Measurements from ENCODE around the gene PLA2G2C.
"Not testable (repeated sequence)": the region's sequence is repeated elsewhere in the genome, so short reads cannot be mapped to it uniquely, and the experiment has no call there.

The PLA2G2C gene

GRCh38 chr1:20136249-20136648 lies 50.1 kb downstream of the PLA2G2C start:
- Histone ChIP-seq H3K27me3 (ENCODE audit: insufficient read depth, poor library complexity, severe bottlenecking) (no peaks in the 10 kb centered on the region), H3K27ac (ENCODE audit: poor library complexity, severe bottlenecking) (no peak overlapping the region), H3K4me1 (ENCODE audit: insufficient read depth, poor library complexity, severe bottlenecking) (peaks cover 5% of the 10 kb centered on the region), H3K9me3 (ENCODE audit: severe bottlenecking) (no peaks in the 10 kb centered on the region), H3K36me3 (ENCODE audit: low read depth) (no peaks in the 10 kb centered on the region), H3K4me3 (ENCODE audit: severe bottlenecking) (no peak overlapping the region)
- ATAC-seq (ENCODE audit: low read depth) (no peak), DNase-seq (ENCODE audit: low spot score) (no peak)
- TF ChIP-seq CTCF (IDR thresholded peaks at IDR 0.05; ENCODE audit: poor library complexity, severe bottlenecking), result no peak

GRCh38 chr1:20134995-20135394 lies 51.3 kb downstream of the PLA2G2C start:
- peaks cover 5% of the 10 kb centered on the region for H3K4me1 ChIP-seq (ENCODE audit: insufficient read depth, poor library complexity, severe bottlenecking)
- H3K27me3 ChIP-seq (ENCODE audit: insufficient read depth, poor library complexity, severe bottlenecking), result no peaks in the 10 kb centered on the region
- no peak for TF ChIP-seq CTCF (IDR thresholded peaks at IDR 0.05; ENCODE audit: poor library complexity, severe bottlenecking)
- no peak for DNase-seq (ENCODE audit: low spot score)
- no peaks in the 10 kb centered on the region for H3K36me3 ChIP-seq (ENCODE audit: low read depth)
- no peaks in the 10 kb centered on the region for H3K9me3 ChIP-seq (ENCODE audit: severe bottlenecking)
- H3K4me3 ChIP-seq (ENCODE audit: severe bottlenecking), result no peak overlapping the region
- ATAC-seq (ENCODE audit: low read depth), result no peak
- H3K27ac ChIP-seq (ENCODE audit: poor library complexity, severe bottlenecking), result no peak overlapping the region

- not testable (repeated sequence) for H3K9me3 ChIP-seq (ENCODE audit: severe bottlenecking); H3K27me3 ChIP-seq (ENCODE audit: insufficient read depth, poor library complexity, severe bottlenecking); H3K36me3 ChIP-seq (ENCODE audit: low read depth); H3K4me3 ChIP-seq (ENCODE audit: severe bottlenecking); H3K4me1 ChIP-seq (ENCODE audit: insufficient read depth, poor library complexity, severe bottlenecking); ATAC-seq (ENCODE audit: low read depth); DNase-seq (ENCODE audit: low spot score); H3K27ac ChIP-seq (ENCODE audit: poor library complexity, severe bottlenecking)
These were observed 55.8 kb downstream of the PLA2G2C start for GRCh38 chr1:20130518-20130917.

GRCh38 chr1:20126806-20127440 lies 59.4 kb downstream of the PLA2G2C start:
- DNase-seq (ENCODE audit: low spot score) (no peak), ATAC-seq (ENCODE audit: low read depth) (no peak)
- Histone ChIP-seq H3K36me3 (ENCODE audit: low read depth) (no peaks in the 10 kb centered on the region), H3K4me3 (ENCODE audit: severe bottlenecking) (no peak overlapping the region), H3K27ac (ENCODE audit: poor library complexity, severe bottlenecking) (no peak overlapping the region), H3K9me3 (ENCODE audit: severe bottlenecking) (no peaks in the 10 kb centered on the region), H3K4me1 (ENCODE audit: insufficient read depth, poor library complexity, severe bottlenecking) (peaks cover 11% of the 10 kb centered on the region), H3K27me3 (ENCODE audit: insufficient read depth, poor library complexity, severe bottlenecking) (no peaks in the 10 kb centered on the region)
- TF ChIP-seq CTCF (IDR thresholded peaks at IDR 0.05; ENCODE audit: poor library complexity, severe bottlenecking), result no peak

GRCh38 chr1:20126041-20126805 lies 60.1 kb downstream of the PLA2G2C start:
- H3K4me1 ChIP-seq (ENCODE audit: insufficient read depth, poor library complexity, severe bottlenecking), result peaks cover 11% of the 10 kb centered on the region
- no peak for ATAC-seq (ENCODE audit: low read depth)

More at GRCh38 chr1:20126041-20126805, 60.1 kb downstream of the PLA2G2C start:
- Histone ChIP-seq H3K27me3 (ENCODE audit: insufficient read depth, poor library complexity, severe bottlenecking) (no peaks in the 10 kb centered on the region), H3K36me3 (ENCODE audit: low read depth) (no peaks in the 10 kb centered on the region), H3K9me3 (ENCODE audit: severe bottlenecking) (no peaks in the 10 kb centered on the region), H3K27ac (ENCODE audit: poor library complexity, severe bottlenecking) (no peak overlapping the region), H3K4me3 (ENCODE audit: severe bottlenecking) (no peak overlapping the region)
- no peak for TF ChIP-seq CTCF (IDR thresholded peaks at IDR 0.05; ENCODE audit: poor library complexity, severe bottlenecking)
- DNase-seq (ENCODE audit: low spot score), result no peak
